IMR-90 (cell line): ENCODE data around the gene PRDM2. TPM values are rescaled to one million over a fixed set of nuclear protein-coding genes. Genes with fewer than 3 reads are reported as not detected.

Experiments used
- ATAC-seq: fragments of 200-7000 bp; cut with Tn5 transposase; 2 replicates; pipeline ENCODE4 v1.9.1; 2020; ENCODE audit warnings: low read depth, mild to moderate bottlenecking, moderate library complexity
- BruUV-seq: library from RNA; stranded (reverse); fragments of 400-500 nt; replicated peaks from 2 replicates; lab custom pipeline; 2021; lab: Mats Ljungman, UMichigan
- CTCF ChIA-PET: fragments of 300-600 bp; formaldehyde crosslinking; extraction: SDS; loops from one replicate; lab custom pipeline; 2021; ENCODE audit warnings: antibody characterized with exemption; lab: Yijun Ruan, JAX
- POLR2A ChIA-PET: fragments of 300-600 bp; sonication (Branson Sonifier 250); formaldehyde crosslinking; loops from one replicate; lab custom pipeline; 2022; ENCODE audit warnings: antibody characterized with exemption; ENCODE audit not compliant: unreplicated experiment; lab: Charles Lee
- DNase-seq: peaks from one replicate; pipeline ENCODE4 v3.0.0; 2013
- H2AFZ ChIP-seq: replicated peaks from 2 replicates; pipeline ENCODE3; 2013; ENCODE audit warnings: low read length, mild to moderate bottlenecking; ENCODE audit not compliant: poor library complexity
- H2AK5ac ChIP-seq: 2 replicates; pipeline ENCODE4 v1.6.1; 2013; ENCODE audit warnings: low read depth, low read length, inconsistent platforms
- H2AK9ac ChIP-seq: replicated peaks from 2 replicates; pipeline ENCODE3; 2013; ENCODE audit warnings: mild to moderate bottlenecking, low read depth, low read length, moderate library complexity; ENCODE audit not compliant: poor library complexity
- H2BK120ac ChIP-seq: 2 replicates; pipeline ENCODE4 v1.6.1; 2013; ENCODE audit warnings: low read depth, low read length, inconsistent platforms
- H2BK15ac ChIP-seq: 3 replicates; pipeline ENCODE4 v1.6.1; 2013; ENCODE audit warnings: low read depth, low read length, inconsistent platforms
- H2BK20ac ChIP-seq: 2 replicates; pipeline ENCODE4 v1.6.1; 2013; ENCODE audit warnings: low read depth, mild to moderate bottlenecking, inconsistent platforms, low read length, moderate library complexity
- H2BK5ac ChIP-seq: 2 replicates; pipeline ENCODE4 v1.6.1; 2013; ENCODE audit warnings: mild to moderate bottlenecking, low read depth, low read length, inconsistent platforms; ENCODE audit not compliant: poor library complexity, severe bottlenecking
- H3K14ac ChIP-seq: replicated peaks from 2 replicates; pipeline ENCODE4 v1.6.1; 2013; ENCODE audit warnings: low read depth, low read length, inconsistent platforms
- H3K18ac ChIP-seq: 2 replicates; pipeline ENCODE4 v1.6.1; 2013; ENCODE audit warnings: low read depth, low read length, control low read depth
- H3K23ac ChIP-seq: 2 replicates; pipeline ENCODE4 v1.6.1; 2013; ENCODE audit warnings: low read depth, low read length, inconsistent platforms
- H3K27ac ChIP-seq: 2 replicates; pipeline ENCODE4 v1.5.1; 2013; ENCODE audit warnings: mild to moderate bottlenecking, control low read depth, low read length; ENCODE audit not compliant: insufficient read depth
- H3K27me3 ChIP-seq: 2 replicates; pipeline ENCODE4 v1.6.1; 2013; ENCODE audit warnings: low read length; ENCODE audit not compliant: control insufficient read depth, insufficient read depth
- H3K36me3 ChIP-seq: 2 replicates; pipeline ENCODE4 v1.6.1; 2013; ENCODE audit warnings: low read length, mixed read lengths; ENCODE audit not compliant: control insufficient read depth, insufficient read depth
- H3K4ac ChIP-seq: 2 replicates; pipeline ENCODE4 v1.6.1; 2013; ENCODE audit warnings: low read depth, low read length, inconsistent platforms
- H3K4me1 ChIP-seq: 2 replicates; pipeline ENCODE4 v1.6.1; 2013; ENCODE audit warnings: low read length, mixed read lengths; ENCODE audit not compliant: control insufficient read depth, insufficient read depth
- H3K4me2 ChIP-seq: 2 replicates; pipeline ENCODE4 v1.6.1; 2013; ENCODE audit warnings: low read depth, mild to moderate bottlenecking, control low read depth, low read length, moderate library complexity
- H3K4me3 ChIP-seq: 2 replicates; pipeline ENCODE4 v1.5.1; 2013; ENCODE audit warnings: low read depth, mild to moderate bottlenecking, control low read depth, low read length, moderate library complexity; ENCODE audit not compliant: insufficient read depth
- H3K56ac ChIP-seq: 2 replicates; pipeline ENCODE4 v1.6.1; 2013; ENCODE audit warnings: low read length, inconsistent platforms; ENCODE audit not compliant: insufficient read depth; ENCODE audit errors: extremely low read depth
- H3K79me1 ChIP-seq, 2 experiments: 2 replicates each; pipeline ENCODE4 v1.6.1; 2013; ENCODE audit warnings: low read length in 2 of 2, inconsistent platforms in 1 of 2, low read depth in 1 of 2
- H3K9ac ChIP-seq: 2 replicates; pipeline ENCODE4 v1.6.1; 2013; ENCODE audit warnings: low read depth, low read length, control low read depth
- H3K9me1 ChIP-seq: 2 replicates; pipeline ENCODE4 v1.6.1; 2013; ENCODE audit warnings: low read length, inconsistent platforms; ENCODE audit not compliant: insufficient read depth
- H3K9me3 ChIP-seq: 2 replicates; pipeline ENCODE4 v1.6.1; 2013; ENCODE audit warnings: low read length; ENCODE audit not compliant: control insufficient read depth, insufficient read depth
- H4K20me1 ChIP-seq: 2 replicates; pipeline ENCODE4 v1.6.1; 2013; ENCODE audit warnings: low read length, inconsistent platforms; ENCODE audit not compliant: insufficient read depth
- H4K5ac ChIP-seq: 2 replicates; pipeline ENCODE4 v1.6.1; 2013; ENCODE audit warnings: mild to moderate bottlenecking, low read depth, low read length, control low read depth
- H4K8ac ChIP-seq, 2 experiments: 2 replicates each; pipeline ENCODE4 v1.6.1; 2013; ENCODE audit warnings: low read depth in 2 of 2, low read length in 2 of 2, control low read depth in 1 of 2, inconsistent platforms in 1 of 2
- H4K91ac ChIP-seq: 2 replicates; pipeline ENCODE4 v1.6.1; 2013; ENCODE audit warnings: low read depth, low read length, inconsistent platforms; ENCODE audit not compliant: insufficient read depth
- CHD1 ChIP-seq: IDR thresholded peaks from 2 replicates; pipeline ENCODE4 v1.6.1; 2012; ENCODE audit warnings: low read depth, low read length, improper control_type of control experiment
- ELK1 ChIP-seq: fragments of 150-350 bp; IDR thresholded peaks from 2 replicates; pipeline ENCODE4 v1.6.1; 2016; ENCODE audit warnings: low read depth, mild to moderate bottlenecking, low read length, moderate library complexity, borderline replicate concordance
- FOS ChIP-seq: fragments of 150-350 bp; IDR thresholded peaks from 2 replicates; pipeline ENCODE4 v1.6.1; 2016; ENCODE audit warnings: low read depth, low read length
- MXI1 ChIP-seq: IDR thresholded peaks from 2 replicates; pipeline ENCODE4 v1.6.1; 2012; ENCODE audit warnings: low read depth, mild to moderate bottlenecking, low read length, moderate library complexity, borderline replicate concordance
- NFE2L2 ChIP-seq: fragments of 150-350 bp; IDR thresholded peaks from 2 replicates; pipeline ENCODE4 v1.6.1; 2016; ENCODE audit warnings: low read depth, mild to moderate bottlenecking, low read length
- POLR2A ChIP-seq: IDR thresholded peaks from 2 replicates; pipeline ENCODE4 v1.6.1; 2012; ENCODE audit warnings: mild to moderate bottlenecking, low read depth, low read length
- RCOR1 ChIP-seq: IDR thresholded peaks from 2 replicates; pipeline ENCODE4 v1.6.1; 2012; ENCODE audit warnings: mild to moderate bottlenecking, low read length, improper control_type of control experiment; ENCODE audit not compliant: insufficient replicate concordance
- RFX5 ChIP-seq: IDR thresholded peaks from 2 replicates; pipeline ENCODE4 v1.8.0; 2012; ENCODE audit warnings: low read depth, mild to moderate bottlenecking, low read length, moderate library complexity
- SMC3 ChIP-seq: fragments of 150-350 bp; IDR thresholded peaks from 2 replicates; pipeline ENCODE4 v1.6.1; 2016; ENCODE audit warnings: low read depth, mild to moderate bottlenecking, antibody characterized with exemption, low read length, moderate library complexity
- WGBS, 2 experiments: methylation state at CpG; one replicate each; pipeline versions ENCODE4 v1.1.5 to v1.1.7; 2013; ENCODE audit warnings: missing lambda C conversion rate in 2 of 2; ENCODE audit not compliant: insufficient read length in 1 of 2; ENCODE audit errors: extremely low coverage in 2 of 2; 5-methylcytosine and 5-hydroxymethylcytosine counted together
- dilution Hi-C: fragments of 300-500 bp; cut with HindIII; formaldehyde crosslinking; loops from one replicate; pipeline ENCODE4 v1.14.3; 2018; ENCODE audit warnings: low sequenced_read_pairs; ENCODE audit not compliant: unreplicated experiment
- in situ Hi-C: fragments of 300-500 bp; cut with MboI; formaldehyde crosslinking; loops from 3 replicates; pipeline ENCODE4 v1.14.3; 2019; ENCODE audit warnings: low sequenced_read_pairs, inconsistent platforms, mixed read lengths
- intact Hi-C: fragments of 100-400 bp; cut with micrococcal nuclease; formaldehyde crosslinking; loops from 2 replicates; pipeline ENCODE4 v1.10.0; 2022
- polyA plus RNA-seq, 3 experiments: library from polyadenylated mRNA; depleted of rRNA; stranded (reverse); fragments of >200 nt; gene quantifications; 2 replicates each; pipeline ENCODE4 v1.2.3, GENCODE V29; 2012; ENCODE audit warnings: low replicate concordance in 1 of 3
- total RNA-seq: library from RNA; depleted of rRNA; stranded (reverse); fragments of >200 nt; gene quantifications from 2 replicates; pipeline ENCODE4 v1.2.3, GENCODE V29; 2012
- TF ChIP-seq, protein P1 (sequence below): fragments of 150-350 bp; IDR thresholded peaks from 2 replicates; pipeline ENCODE4 v1.6.1; 2017; ENCODE audit warnings: mild to moderate bottlenecking, antibody characterized with exemption, low read length, low read depth

Gene PRDM2
- total and polyA plus RNA-seq, 2 of the 4 experiments (the other 2 are of a cell fraction): 3.4 to 8.9 TPM

GRCh38 chr1:13775459-13775858 lies 75.5 kb downstream of the PRDM2 start:
- Histone ChIP-seq H2AFZ (no peak overlapping the region), H4K8ac (no peak overlapping the region), H3K9me3 (no peaks in the 10 kb centered on the region), H2BK20ac (no peak overlapping the region), H3K9me1 (peaks cover 15% of the 10 kb centered on the region), H4K20me1 (peaks cover 33% of the 10 kb centered on the region), H3K4me3 (no peak overlapping the region), H2BK5ac (no peak overlapping the region), H2AK5ac (no peak overlapping the region), H3K36me3 (peaks cover 46% of the 10 kb centered on the region), H3K79me1 (peaks cover 44 to 82% of the 10 kb centered on the region in 2 experiments), H3K27me3 (no peaks in the 10 kb centered on the region), H2BK120ac (no peak overlapping the region), H3K23ac (no peak overlapping the region), H3K18ac (no peak overlapping the region), H4K91ac (no peak overlapping the region), H3K4ac (no peak overlapping the region), H3K4me1 (peaks cover 11% of the 10 kb centered on the region), H3K27ac (no peak overlapping the region), H3K4me2 (no peak overlapping the region), H2BK15ac (no peak overlapping the region), H2AK9ac (no peak overlapping the region), H3K56ac (no peak overlapping the region), H3K9ac (no peak overlapping the region), H3K14ac (no peak overlapping the region), H4K5ac (no peak overlapping the region)
- TF ChIP-seq CHD1 (no peak), POLR2A (no peak), SMC3 (no peak), RCOR1 (no peak), FOS (no peak), MXI1 (no peak), RFX5 (no peak), NFE2L2 (no peak), ELK1 (no peak)
- TF ChIP-seq, protein P1, sequence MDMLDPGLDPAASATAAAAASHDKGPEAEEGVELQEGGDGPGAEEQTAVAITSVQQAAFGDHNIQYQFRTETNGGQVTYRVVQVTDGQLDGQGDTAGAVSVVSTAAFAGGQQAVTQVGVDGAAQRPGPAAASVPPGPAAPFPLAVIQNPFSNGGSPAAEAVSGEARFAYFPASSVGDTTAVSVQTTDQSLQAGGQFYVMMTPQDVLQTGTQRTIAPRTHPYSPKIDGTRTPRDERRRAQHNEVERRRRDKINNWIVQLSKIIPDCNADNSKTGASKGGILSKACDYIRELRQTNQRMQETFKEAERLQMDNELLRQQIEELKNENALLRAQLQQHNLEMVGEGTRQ: no peak
- ChIA-PET POLR2A (no interaction called here), CTCF (no interaction called here)
- DNase-seq: peak; percentile 29
- ATAC-seq: no peak
- in situ Hi-C loops: no loop called here
- intact Hi-C loops: no loop called here
- 67% methylated on average over 1 of the region's 5 CpGs; no CpG with 5 or more reads in 1 of the 2 experiments for WGBS, 2 experiments
- dilution Hi-C loops: no loop called here
- BruUV-seq: no TSS peak
